GM23338 (cell line): ENCODE results near the gene KDM6B. TPM values are rescaled to one million over a fixed set of nuclear protein-coding genes. Genes with fewer than 3 reads are reported as not detected.

ENCODE experiments used
- ATAC-seq: fragments of 200-7000 bp; cut with Tn5 transposase; 3 replicates; pipeline ENCODE4 v1.9.1; 2020
- DNase-seq: peaks from one replicate; pipeline ENCODE4 v3.0.0-alpha.2; 2015; ENCODE audit warnings: low spot score
- H2AFZ ChIP-seq: fragments of 200-600 bp; sonication (generic); 2 replicates; pipeline ENCODE4 v1.8.0; 2016; ENCODE audit warnings: antibody characterized with exemption, mild to moderate bottlenecking, moderate library complexity
- H3F3A ChIP-seq: fragments of 200-600 bp; sonication (generic); replicated peaks from 2 replicates; pipeline ENCODE4 v1.8.0; 2017; ENCODE audit warnings: antibody characterized with exemption, mixed run types, low read depth
- H3K27ac ChIP-seq: fragments of 200-600 bp; sonication (generic); 2 replicates; pipeline ENCODE4 v1.6.1; 2016; ENCODE audit warnings: low read depth
- H3K27me3 ChIP-seq: fragments of 200-600 bp; sonication (generic); 2 replicates; pipeline ENCODE4 v1.8.0; 2016; ENCODE audit warnings: mild to moderate bottlenecking, mixed run types, moderate library complexity; ENCODE audit not compliant: insufficient read depth
- H3K36me3 ChIP-seq: fragments of 200-600 bp; sonication (generic); 2 replicates; pipeline ENCODE4 v1.8.0; 2016; ENCODE audit warnings: mild to moderate bottlenecking; ENCODE audit not compliant: insufficient read depth
- H3K4me1 ChIP-seq: fragments of 200-600 bp; sonication (generic); 2 replicates; pipeline ENCODE4 v1.8.0; 2016; ENCODE audit warnings: mild to moderate bottlenecking, moderate library complexity; ENCODE audit not compliant: insufficient read depth
- H3K4me2 ChIP-seq: fragments of 200-600 bp; sonication (generic); 2 replicates; pipeline ENCODE4 v1.7.1; 2017; ENCODE audit warnings: mixed run types
- H3K4me3 ChIP-seq: fragments of 200-600 bp; sonication (generic); 2 replicates; pipeline ENCODE4 v1.6.1; 2016; ENCODE audit warnings: mixed run types
- H3K79me2 ChIP-seq: fragments of 200-600 bp; sonication (generic); replicated peaks from 2 replicates; pipeline ENCODE4 v1.8.0; 2017; ENCODE audit warnings: mild to moderate bottlenecking; ENCODE audit not compliant: insufficient read depth
- H3K9me2 ChIP-seq: fragments of 200-600 bp; sonication (generic); 2 replicates; pipeline ENCODE4 v1.8.0; 2017; ENCODE audit not compliant: insufficient read depth
- H4K20me1 ChIP-seq: fragments of 200-600 bp; sonication (generic); replicated peaks from 2 replicates; pipeline ENCODE4 v1.8.0; 2017; ENCODE audit warnings: mild to moderate bottlenecking; ENCODE audit not compliant: insufficient read depth
- H3K27ac Mint-ChIP-seq: 2 replicates; pipeline ENCODE4 v1.8.0; 2020; ENCODE audit warnings: inconsistent platforms, mild to moderate bottlenecking, moderate library complexity, mixed read lengths
- H3K27me3 Mint-ChIP-seq: 3 replicates; pipeline ENCODE4 v1.8.0; 2022; ENCODE audit warnings: low read depth, mild to moderate bottlenecking, moderate library complexity, mixed read lengths, inconsistent platforms; ENCODE audit not compliant: insufficient read depth, poor library complexity
- H3K36me3 Mint-ChIP-seq: 3 replicates; pipeline ENCODE4 v1.8.0; 2021; ENCODE audit warnings: low read depth, mild to moderate bottlenecking, inconsistent platforms, moderate library complexity, mixed read lengths
- H3K4me1 Mint-ChIP-seq: 3 replicates; pipeline ENCODE4 v1.8.0; 2020; ENCODE audit warnings: mild to moderate bottlenecking, inconsistent platforms, mixed read lengths
- H3K4me3 Mint-ChIP-seq: 3 replicates; pipeline ENCODE4 v1.8.0; 2021; ENCODE audit warnings: moderate library complexity, mild to moderate bottlenecking, inconsistent platforms, mixed read lengths
- H3K9me3 Mint-ChIP-seq: 3 replicates; pipeline ENCODE4 v1.8.0; 2020; ENCODE audit warnings: moderate library complexity, mild to moderate bottlenecking, inconsistent platforms, mixed read lengths
- CREB1 ChIP-seq: fragments of 250-450 bp; sonication (Bioruptor Pico); IDR thresholded peaks from 2 replicates; pipeline ENCODE4 v1.5.0; 2020; ENCODE audit warnings: low read depth, mild to moderate bottlenecking, moderate library complexity
- EZH2phosphoT487 ChIP-seq: fragments of 200-600 bp; sonication (generic); IDR thresholded peaks from one replicate; pipeline ENCODE4 v1.8.1; 2018; ENCODE audit warnings: antibody characterized with exemption; ENCODE audit not compliant: unreplicated experiment
- JUNB ChIP-seq: IDR thresholded peaks from one replicate; pipeline ENCODE4 v1.6.1; 2016; ENCODE audit warnings: antibody characterized with exemption; ENCODE audit not compliant: unreplicated experiment
- ZNF331 ChIP-seq: fragments of 250-450 bp; sonication (Bioruptor Pico); IDR thresholded peaks from 2 replicates; pipeline ENCODE4 v1.5.0; 2020; ENCODE audit warnings: low read depth, mild to moderate bottlenecking, moderate library complexity
- polyA plus RNA-seq: library from polyadenylated mRNA; unstranded; fragments of >200 nt; fragmentation: Nextera tagmentation; extraction: Ambion mirVana; gene quantifications from 2 replicates; pipeline ENCODE4 v1.2.1, GENCODE V29; 2016
- total RNA-seq: library from RNA; depleted of rRNA; stranded (reverse); fragments of >200 nt; shearing (Covaris generic); gene quantifications from 2 replicates; pipeline ENCODE4 v1.2.3, GENCODE V29; 2014
- TF ChIP-seq, protein P1 (sequence below), 2 experiments: fragments of 200-600 bp in 1 of 2; sonication (generic) in 1 of 2; conservative IDR thresholded peaks; 2 replicates each; pipeline versions ENCODE4 v1.5.1 to v1.6.1; 2016 to 2017; ENCODE audit warnings: antibody characterized with exemption in 2 of 2, low read depth in 2 of 2, mild to moderate bottlenecking in 2 of 2, moderate library complexity in 1 of 2
- TF ChIP-seq, protein P2 (sequence below): IDR thresholded peaks from 2 replicates; pipeline ENCODE4 v1.6.1; 2016; ENCODE audit warnings: antibody characterized with exemption
- TF ChIP-seq, protein P3 (sequence below): IDR thresholded peaks from one replicate; pipeline ENCODE4 v1.6.1; 2018; ENCODE audit warnings: antibody characterized with exemption; ENCODE audit not compliant: unreplicated experiment

KDM6B gene
- total and polyA plus RNA-seq, 2 experiments from 2014 or later = 1.1 to 1.4 TPM

DNA sequence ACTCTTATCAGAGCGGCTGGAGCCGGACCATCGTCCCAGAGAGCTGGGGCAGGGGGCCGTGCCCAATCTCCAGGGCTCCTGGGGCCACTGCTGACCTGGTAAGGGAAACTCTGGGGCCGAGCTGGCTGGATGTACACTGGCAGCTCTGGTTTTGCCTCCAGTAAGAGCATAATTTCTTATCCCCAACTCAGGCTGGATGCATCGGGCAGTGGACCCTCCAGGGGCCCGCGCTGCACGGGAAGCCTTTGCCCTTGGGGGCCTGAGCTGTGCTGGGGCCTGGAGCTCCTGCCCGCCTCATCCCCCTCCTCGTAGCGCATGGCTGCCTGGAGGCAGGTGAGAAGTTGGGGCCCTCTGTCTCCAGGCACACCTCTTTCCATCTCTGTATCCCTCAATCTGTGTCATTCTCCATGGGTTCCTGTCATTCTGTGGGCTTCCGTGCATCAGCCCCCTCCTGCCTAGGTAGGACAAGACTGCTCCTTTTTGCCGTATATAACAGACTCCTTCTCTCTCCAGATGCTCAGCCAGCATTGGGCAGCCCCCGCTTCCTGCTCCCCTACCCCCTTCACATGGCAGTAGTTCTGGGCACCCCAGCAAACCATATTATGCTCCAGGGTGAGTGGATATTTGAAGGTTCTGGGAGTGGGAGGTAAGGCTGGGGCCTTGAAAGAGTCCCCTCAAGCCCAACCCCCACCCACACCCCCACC lies 11.5 kb downstream of the KDM6B start (continued):
- TF ChIP-seq, protein P1, sequence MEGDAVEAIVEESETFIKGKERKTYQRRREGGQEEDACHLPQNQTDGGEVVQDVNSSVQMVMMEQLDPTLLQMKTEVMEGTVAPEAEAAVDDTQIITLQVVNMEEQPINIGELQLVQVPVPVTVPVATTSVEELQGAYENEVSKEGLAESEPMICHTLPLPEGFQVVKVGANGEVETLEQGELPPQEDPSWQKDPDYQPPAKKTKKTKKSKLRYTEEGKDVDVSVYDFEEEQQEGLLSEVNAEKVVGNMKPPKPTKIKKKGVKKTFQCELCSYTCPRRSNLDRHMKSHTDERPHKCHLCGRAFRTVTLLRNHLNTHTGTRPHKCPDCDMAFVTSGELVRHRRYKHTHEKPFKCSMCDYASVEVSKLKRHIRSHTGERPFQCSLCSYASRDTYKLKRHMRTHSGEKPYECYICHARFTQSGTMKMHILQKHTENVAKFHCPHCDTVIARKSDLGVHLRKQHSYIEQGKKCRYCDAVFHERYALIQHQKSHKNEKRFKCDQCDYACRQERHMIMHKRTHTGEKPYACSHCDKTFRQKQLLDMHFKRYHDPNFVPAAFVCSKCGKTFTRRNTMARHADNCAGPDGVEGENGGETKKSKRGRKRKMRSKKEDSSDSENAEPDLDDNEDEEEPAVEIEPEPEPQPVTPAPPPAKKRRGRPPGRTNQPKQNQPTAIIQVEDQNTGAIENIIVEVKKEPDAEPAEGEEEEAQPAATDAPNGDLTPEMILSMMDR (conservative IDR thresholded peaks at IDR 0.05; ENCODE audit: low read depth in 2 of 2) = no peak
- TF ChIP-seq EZH2phosphoT487 = no peak
- TF ChIP-seq, protein P2, sequence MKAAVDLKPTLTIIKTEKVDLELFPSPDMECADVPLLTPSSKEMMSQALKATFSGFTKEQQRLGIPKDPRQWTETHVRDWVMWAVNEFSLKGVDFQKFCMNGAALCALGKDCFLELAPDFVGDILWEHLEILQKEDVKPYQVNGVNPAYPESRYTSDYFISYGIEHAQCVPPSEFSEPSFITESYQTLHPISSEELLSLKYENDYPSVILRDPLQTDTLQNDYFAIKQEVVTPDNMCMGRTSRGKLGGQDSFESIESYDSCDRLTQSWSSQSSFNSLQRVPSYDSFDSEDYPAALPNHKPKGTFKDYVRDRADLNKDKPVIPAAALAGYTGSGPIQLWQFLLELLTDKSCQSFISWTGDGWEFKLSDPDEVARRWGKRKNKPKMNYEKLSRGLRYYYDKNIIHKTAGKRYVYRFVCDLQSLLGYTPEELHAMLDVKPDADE = no peak

DNA sequence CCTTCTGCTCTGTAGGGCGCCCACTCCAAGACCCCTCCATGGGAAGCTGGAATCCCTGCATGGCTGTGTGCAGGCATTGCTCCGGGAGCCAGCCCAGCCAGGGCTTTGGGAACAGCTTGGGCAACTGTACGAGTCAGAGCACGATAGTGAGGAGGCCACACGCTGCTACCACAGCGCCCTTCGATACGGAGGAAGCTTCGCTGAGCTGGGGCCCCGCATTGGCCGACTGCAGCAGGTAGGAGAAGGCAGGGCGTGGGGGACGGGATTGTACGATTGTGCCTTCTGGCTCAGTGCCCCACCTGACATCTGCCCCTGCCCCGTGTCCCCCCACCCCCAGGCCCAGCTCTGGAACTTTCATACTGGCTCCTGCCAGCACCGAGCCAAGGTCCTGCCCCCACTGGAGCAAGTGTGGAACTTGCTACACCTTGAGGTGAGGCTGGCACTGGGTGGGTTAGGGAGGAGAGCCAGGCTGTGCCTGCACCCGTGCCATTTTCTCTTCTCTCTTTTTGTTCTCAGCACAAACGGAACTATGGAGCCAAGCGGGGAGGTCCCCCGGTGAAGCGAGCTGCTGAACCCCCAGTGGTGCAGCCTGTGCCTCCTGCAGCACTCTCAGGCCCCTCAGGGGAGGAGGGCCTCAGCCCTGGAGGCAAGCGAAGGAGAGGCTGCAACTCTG lies 12.2 kb downstream of the KDM6B start:
- Mint-ChIP-seq H3K27ac (no peak overlapping the region), H3K4me3 (no peak overlapping the region; the same call in 2 of the 3 replicates), H3K9me3 (no peaks in the 10 kb centered on the region; the same call in 2 of the 3 replicates), H3K4me1 (peaks cover 13% of the 10 kb centered on the region), H3K36me3 (no peaks in the 10 kb centered on the region; the same call in 2 of the 3 replicates), H3K27me3 (peaks cover 45% of the 10 kb centered on the region)
- Histone ChIP-seq H3K27me3 (peaks cover 83% of the 10 kb centered on the region), H3K79me2 (no peaks in the 10 kb centered on the region), H3F3A (0 out of 2 replicates have a peak, but pooled peaks cover under 1% of the 10 kb centered on the region), H3K9me2 (no peaks in the 10 kb centered on the region), H4K20me1 (peaks cover under 1% of the 10 kb centered on the region; the same call in 1 of the 2 replicates), H3K4me3 (no peak overlapping the region), H3K4me2 (no peak overlapping the region), H3K4me1 (peaks cover 9% of the 10 kb centered on the region; the same call in 1 of the 2 replicates), H3K27ac (no peak overlapping the region), H2AFZ (no peak overlapping the region), H3K36me3 (no peaks in the 10 kb centered on the region)
- TF ChIP-seq, protein P3, sequence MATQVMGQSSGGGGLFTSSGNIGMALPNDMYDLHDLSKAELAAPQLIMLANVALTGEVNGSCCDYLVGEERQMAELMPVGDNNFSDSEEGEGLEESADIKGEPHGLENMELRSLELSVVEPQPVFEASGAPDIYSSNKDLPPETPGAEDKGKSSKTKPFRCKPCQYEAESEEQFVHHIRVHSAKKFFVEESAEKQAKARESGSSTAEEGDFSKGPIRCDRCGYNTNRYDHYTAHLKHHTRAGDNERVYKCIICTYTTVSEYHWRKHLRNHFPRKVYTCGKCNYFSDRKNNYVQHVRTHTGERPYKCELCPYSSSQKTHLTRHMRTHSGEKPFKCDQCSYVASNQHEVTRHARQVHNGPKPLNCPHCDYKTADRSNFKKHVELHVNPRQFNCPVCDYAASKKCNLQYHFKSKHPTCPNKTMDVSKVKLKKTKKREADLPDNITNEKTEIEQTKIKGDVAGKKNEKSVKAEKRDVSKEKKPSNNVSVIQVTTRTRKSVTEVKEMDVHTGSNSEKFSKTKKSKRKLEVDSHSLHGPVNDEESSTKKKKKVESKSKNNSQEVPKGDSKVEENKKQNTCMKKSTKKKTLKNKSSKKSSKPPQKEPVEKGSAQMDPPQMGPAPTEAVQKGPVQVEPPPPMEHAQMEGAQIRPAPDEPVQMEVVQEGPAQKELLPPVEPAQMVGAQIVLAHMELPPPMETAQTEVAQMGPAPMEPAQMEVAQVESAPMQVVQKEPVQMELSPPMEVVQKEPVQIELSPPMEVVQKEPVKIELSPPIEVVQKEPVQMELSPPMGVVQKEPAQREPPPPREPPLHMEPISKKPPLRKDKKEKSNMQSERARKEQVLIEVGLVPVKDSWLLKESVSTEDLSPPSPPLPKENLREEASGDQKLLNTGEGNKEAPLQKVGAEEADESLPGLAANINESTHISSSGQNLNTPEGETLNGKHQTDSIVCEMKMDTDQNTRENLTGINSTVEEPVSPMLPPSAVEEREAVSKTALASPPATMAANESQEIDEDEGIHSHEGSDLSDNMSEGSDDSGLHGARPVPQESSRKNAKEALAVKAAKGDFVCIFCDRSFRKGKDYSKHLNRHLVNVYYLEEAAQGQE = no peak
- TF ChIP-seq CREB1 = no peak
- no peak for TF ChIP-seq JUNB
- TF ChIP-seq ZNF331 (CRISPR knock-in tag) = no peak
- TF ChIP-seq, protein P1 (conservative IDR thresholded peaks at IDR 0.05; ENCODE audit: low read depth in 2 of 2) = no peak
- ATAC-seq (no peak), DNase-seq (no peak)
